ENCODE results near the gene MEPE. TPM values are rescaled to one million over a fixed set of nuclear protein-coding genes. Genes with fewer than 3 reads are reported as not detected.

The MEPE gene, protein sequence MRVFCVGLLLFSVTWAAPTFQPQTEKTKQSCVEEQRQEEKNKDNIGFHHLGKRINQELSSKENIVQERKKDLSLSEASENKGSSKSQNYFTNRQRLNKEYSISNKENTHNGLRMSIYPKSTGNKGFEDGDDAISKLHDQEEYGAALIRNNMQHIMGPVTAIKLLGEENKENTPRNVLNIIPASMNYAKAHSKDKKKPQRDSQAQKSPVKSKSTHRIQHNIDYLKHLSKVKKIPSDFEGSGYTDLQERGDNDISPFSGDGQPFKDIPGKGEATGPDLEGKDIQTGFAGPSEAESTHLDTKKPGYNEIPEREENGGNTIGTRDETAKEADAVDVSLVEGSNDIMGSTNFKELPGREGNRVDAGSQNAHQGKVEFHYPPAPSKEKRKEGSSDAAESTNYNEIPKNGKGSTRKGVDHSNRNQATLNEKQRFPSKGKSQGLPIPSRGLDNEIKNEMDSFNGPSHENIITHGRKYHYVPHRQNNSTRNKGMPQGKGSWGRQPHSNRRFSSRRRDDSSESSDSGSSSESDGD
- total RNA-seq, result not detected

DNA sequence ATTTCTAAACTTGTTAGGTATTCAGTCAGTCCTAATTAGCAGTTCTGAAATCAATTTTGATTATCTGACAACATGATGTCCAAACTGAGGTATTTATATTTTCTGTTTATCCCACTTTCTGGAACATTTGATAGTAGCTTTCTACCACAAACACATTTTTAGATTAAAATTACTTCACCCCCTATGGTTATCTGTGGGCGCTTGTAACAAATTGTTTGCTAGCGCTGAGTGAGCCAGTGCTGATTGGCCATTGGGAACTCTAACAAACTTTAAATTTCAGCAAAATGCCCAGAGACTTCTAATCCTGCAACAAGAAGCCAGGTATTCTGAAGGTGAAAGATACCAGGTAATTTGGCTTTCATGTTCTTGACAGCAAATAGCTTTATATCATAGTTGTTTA lies at the start of gene MEPE:
TSS of gene MEPE (plus strand) at position 301 of the 400 bp plus-strand sequence. CDS start 1,746 bp downstream, outside the sequence.

DNA sequence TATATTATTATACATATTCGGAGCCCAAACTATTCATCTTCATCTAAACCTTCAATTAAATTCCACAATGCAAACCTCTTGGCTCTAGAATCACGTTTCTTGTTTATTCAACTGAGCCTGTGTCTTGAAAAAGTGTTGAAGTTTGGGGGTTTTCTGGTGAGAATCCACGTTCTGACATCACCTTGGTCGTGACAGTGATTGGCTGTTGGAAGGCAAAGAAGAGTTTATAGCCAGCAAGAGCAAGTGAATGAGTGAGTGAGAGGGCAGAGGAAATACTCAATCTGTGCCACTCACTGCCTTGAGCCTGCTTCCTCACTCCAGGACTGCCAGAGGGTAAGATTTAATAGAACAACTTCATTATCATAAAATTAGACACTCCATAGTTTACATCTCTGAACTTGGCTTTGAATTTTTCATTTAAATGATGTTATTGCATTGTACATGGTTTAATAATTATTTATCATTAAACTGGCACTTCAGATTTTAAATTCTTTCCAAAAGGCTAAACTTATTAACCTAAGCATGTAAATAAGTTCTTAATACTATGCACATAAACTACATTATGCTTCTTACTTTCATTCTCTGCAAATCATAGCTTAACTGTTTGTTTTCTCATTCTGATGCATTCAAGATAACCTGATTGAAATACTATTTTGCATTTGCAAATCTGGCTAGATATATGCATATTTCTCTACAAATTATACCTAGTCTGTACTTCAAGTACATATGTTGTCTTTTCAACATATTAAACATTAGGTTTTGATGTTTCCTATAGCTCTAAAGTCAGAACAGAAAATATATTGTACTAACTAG lies 33.3 kb upstream of the MEPE start, which contains the start of gene IBSP:
TSS of gene IBSP (plus strand) at position 254 of the 813 bp plus-strand sequence. CDS start 2,808 bp downstream, outside the sequence.

Other genes starting within 250 kb of the MEPE start
- 0.05 TPM for gene DSPP, start 224.4 kb upstream of the MEPE start, total RNA-seq
- 0.11 TPM for gene DMP1, start 182.7 kb upstream of the MEPE start, total RNA-seq
- not detected for gene IBSP, start 33.4 kb upstream of the MEPE start, total RNA-seq
- 189 TPM for gene SPP1, start 142.7 kb downstream of the MEPE start, total RNA-seq
- 87.7 TPM for gene PKD2, start 174.7 kb downstream of the MEPE start, total RNA-seq

Data from camera-type eye (tissue), 1 donor.